Activated T-cell treated with anti-CD3 and anti-CD28 coated beads, Interleukin-2, amount 50 U/mL, for 48 hours (primary cell): ENCODE measurements around the gene ATP4A.

Experiments used
- DNase-seq, 2 experiments: peaks; one replicate each; pipeline ENCODE4 v3.0.0-alpha.2; 2020

The ATP4A gene

GRCh38 chr19:35565016-35565856 lies 1.8 kb upstream of the ATP4A start:
- no peak for DNase-seq

- no peak for DNase-seq
These were observed 682 bp downstream of the ATP4A start for GRCh38 chr19:35562776-35563175.

GRCh38 chr19:35562336-35562735 lies 1.1 kb downstream of the ATP4A start:
- DNase-seq = no peak

GRCh38 chr19:35561436-35561835 lies 2.0 kb downstream of the ATP4A start:
- DNase-seq = no peak

GRCh38 chr19:35560677-35561076 lies 2.8 kb downstream of the ATP4A start:
- DNase-seq = no peak

GRCh38 chr19:35560271-35560670 lies 3.2 kb downstream of the ATP4A start:
- no peak for DNase-seq

- DNase-seq = no peak
These were observed 3.7 kb downstream of the ATP4A start for GRCh38 chr19:35559781-35560180.

GRCh38 chr19:35559281-35559659 lies 4.2 kb downstream of the ATP4A start:
- no peak for DNase-seq

GRCh38 chr19:35558400-35559280 lies 4.8 kb downstream of the ATP4A start:
- no peak for DNase-seq

GRCh38 chr19:35557539-35558399 lies 5.7 kb downstream of the ATP4A start:
- DNase-seq = peak; percentile 77 to 80

- no peak for DNase-seq
These were observed 6.5 kb downstream of the ATP4A start for GRCh38 chr19:35556846-35557538.

GRCh38 chr19:35556025-35556590 lies 7.3 kb downstream of the ATP4A start:
- no peak for DNase-seq

GRCh38 chr19:35555301-35556005 lies 8.0 kb downstream of the ATP4A start:
- no peak for DNase-seq

- no peak for DNase-seq
These were observed 9.4 kb downstream of the ATP4A start for GRCh38 chr19:35554076-35554475.

GRCh38 chr19:35553385-35554000 lies 10.0 kb downstream of the ATP4A start:
- no peak for DNase-seq

GRCh38 chr19:35552534-35553384 lies 10.7 kb downstream of the ATP4A start:
- no peak for DNase-seq

- DNase-seq = no peak
These were observed 12.2 kb downstream of the ATP4A start for GRCh38 chr19:35551091-35551810.

GRCh38 chr19:35549879-35550523 lies 13.5 kb downstream of the ATP4A start:
- DNase-seq = no peak
